GM19438 (cell line): Measurements from ENCODE around the gene FGR.

Experiments used
- ATAC-seq: cut with Tn5 transposase; IDR thresholded peaks from one replicate; pipeline ENCODE4 v1.9.1; 2021; ENCODE audit warnings: low read depth; ENCODE audit not compliant: unreplicated experiment

The FGR gene

DNA sequence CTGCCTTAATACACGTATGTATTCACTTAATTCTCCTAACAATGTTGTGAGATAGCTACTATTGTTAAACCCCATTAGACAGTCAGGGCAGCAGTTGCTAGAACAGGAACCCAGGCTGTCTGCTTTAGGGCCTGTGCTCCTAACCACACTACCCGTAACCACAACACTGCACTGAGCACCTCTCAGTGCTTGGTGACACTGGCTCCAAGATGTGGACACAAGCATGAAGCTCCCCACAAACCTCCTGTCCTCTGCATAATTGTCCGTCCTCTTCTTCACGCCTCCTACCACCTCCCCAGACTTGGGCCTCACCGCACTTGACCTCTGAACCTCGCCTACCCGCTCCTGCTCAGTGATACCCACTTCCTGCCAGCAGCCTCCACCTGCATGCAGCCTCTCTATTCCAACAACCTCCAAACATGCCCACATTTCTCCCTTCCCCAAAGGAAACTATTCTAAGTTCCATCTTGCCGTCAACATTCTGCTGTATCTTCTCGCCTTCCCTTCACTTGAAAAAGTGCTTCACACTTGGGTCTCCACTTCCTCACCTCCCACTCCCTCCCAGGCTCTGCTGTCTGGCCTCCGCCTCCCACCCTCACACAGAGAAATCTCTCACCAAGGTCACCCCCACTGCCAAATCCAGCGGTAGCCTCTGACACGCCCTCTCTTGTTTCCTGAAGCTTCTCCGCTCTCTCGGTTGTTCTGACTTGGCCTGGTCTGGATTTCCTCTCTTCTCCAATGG, 16.5 kb downstream of the FGR start:
- no peak for ATAC-seq

DNA sequence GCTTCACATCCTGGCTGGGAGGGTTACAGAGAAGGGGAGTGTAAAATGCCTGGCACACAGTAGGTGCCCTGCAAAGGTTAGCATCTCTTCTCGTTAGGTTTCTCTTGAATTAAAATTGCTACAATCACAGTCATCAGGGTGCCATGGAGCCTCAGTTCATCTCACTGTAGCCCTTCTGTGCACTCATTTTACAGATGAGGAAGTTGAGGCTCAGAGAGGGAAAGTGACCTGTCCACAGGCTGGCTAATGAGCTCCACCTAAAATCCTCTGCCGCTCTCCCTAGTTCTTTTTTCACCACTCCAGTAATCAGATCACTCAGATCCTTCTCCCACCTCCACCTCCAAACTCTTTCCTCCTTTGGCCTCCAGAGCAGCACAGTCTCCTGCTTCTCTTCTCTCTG, 17.6 kb downstream of the FGR start:
- no peak for ATAC-seq

GRCh38 chr1:27616441-27616840, 18.5 kb downstream of the FGR start:
- ATAC-seq = no peak

GRCh38 chr1:27615346-27616192, 19.4 kb downstream of the FGR start:
- ATAC-seq = no peak

DNA sequence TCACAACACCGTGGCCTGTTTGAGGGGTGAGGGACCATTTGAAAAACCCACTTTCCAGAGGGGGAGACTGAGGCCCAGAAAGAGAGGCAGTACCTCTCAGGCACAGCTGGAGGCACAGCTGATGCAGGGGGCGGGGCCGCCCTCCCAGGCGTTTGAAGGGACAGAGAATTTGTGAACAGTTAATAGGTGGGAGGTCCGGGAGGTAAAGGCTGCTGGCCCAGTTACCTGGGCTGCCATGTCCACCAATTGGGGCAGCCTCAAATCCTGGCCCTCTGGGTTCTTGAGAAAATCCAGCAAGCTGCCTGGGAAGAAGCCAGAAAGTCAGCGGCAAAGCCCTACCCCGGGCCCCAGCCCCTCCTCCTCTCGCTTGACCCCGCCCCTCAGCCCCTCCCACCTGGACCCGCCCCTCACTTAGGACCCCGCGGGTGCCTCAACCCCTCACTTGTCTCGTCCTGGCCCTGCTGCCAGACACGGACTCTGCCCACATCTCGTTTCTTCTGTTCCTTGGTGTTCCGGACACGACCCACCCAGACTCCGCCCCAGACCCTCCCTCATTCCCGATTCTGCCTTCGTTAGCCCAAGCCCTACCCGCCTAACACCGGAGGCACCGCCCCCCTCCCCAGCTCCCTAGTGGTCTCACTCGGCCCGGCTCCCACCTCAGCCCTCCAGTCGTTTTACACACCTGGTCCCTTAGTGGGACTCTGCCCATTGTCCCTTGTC, 20.2 kb downstream of the FGR start:
- no peak for ATAC-seq

DNA sequence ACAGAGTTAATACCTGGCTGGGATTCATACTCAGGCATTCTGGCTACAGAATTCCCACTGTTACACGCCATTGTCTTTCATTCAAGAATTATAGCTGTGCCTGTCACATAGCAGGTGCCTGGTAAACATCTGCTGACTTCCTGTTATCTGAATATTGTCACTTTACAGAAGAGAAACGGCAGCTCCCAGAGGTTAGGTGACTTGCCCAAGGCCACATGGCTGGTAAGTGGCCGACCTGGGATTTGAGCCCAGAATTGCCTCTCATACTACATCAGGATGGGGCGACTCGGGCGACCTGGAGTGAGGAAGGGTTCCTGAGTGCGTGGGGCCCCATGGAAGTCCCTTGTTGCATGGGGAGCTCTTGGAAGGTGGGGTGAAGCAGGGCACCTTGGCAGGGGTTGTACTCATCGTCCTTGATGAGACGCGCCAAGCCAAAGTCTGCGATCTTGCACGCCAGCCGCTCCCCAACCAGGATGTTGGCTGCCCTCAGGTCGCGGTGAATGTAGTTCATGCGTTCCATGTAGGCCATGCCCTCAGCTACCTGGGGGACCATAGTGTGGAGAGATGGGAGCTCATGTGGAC, 20.9 kb downstream of the FGR start:
- no peak for ATAC-seq

DNA sequence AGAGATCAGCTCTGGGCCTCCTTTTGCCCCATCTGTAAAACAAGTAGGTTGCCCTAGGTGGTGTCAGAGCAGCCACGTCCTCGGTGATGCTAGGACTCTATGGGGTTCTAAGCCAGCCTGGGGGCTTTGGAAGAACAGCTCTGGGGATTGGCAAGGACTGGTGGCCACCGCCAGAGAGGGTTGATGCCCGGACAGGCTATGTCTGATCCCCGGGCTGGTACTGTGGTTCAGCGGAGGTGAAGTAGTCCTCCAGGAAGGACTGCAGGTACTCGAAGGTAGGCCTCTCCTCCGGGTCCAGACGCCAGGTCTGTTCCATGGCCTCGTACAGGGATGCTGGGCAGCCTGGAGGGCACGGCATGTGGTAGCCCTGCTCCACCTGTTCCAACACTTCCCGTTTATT, 22.3 kb downstream of the FGR start:
- ATAC-seq = no peak

DNA sequence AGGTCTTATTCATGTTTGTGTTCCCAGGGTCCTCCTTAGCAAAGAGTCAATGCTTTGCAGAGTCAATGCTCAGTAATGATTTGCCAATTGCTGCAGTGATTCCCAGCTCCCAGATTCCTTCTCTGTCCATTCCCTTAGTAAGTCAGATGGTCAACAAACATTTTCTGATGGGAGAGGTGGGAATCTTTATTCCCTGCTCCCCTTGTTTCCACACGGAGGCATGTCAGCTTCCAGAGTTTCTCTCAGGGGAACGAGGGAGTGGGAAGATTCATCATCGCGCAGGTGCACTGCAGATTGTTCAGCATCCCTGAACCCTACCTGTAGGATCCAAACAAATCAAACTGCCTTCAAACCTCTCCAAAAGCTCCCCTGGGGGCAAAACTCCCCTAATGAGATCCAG, 23.5 kb downstream of the FGR start:
- ATAC-seq = no peak

DNA sequence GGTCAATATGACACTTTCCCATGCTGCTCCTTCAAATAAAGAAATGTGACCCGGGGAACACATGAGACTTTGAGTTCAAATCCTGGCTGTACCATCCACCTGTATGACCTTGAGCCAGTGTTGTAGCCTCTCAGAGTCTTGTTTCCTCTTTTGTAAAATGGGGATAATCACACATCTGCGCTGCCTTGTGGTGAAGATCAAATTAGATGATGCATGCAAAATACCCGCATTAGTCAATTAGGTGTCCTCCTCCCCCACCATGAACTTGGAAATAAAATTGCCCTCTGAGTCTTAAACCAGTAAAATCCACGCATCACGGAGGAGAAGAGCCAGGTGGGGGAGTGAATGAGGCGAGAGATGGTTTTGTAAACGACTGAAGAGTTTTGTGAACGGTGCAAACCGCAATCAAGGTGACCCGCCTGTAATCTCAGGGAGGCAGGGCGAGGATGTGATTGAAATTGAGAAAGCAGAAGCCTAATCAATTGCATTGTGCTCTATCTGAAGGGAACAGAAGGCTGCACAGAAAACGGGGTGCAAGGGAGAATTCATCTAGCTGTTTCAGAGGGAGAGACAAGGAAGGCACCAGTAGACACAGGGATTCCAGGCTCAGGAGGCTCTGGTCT, 25.3 kb downstream of the FGR start:
- no peak for ATAC-seq

DNA sequence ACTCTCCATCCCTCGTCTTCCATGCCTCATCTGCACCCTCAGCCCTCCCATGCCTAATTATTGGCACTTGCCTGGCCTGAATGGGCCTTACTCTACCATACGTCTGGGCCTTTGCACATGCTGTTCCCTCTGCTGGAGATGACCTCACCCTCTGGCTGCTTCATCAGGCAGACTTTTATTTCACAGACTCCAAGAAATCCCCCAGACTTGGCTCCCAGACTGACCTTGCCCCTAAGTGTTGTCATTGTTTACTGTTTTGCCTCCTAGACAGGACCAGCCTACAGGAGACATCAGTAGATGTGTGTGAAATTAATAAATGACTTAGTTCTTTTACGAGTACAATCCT, 25.8 kb downstream of the FGR start:
- ATAC-seq = no peak

DNA sequence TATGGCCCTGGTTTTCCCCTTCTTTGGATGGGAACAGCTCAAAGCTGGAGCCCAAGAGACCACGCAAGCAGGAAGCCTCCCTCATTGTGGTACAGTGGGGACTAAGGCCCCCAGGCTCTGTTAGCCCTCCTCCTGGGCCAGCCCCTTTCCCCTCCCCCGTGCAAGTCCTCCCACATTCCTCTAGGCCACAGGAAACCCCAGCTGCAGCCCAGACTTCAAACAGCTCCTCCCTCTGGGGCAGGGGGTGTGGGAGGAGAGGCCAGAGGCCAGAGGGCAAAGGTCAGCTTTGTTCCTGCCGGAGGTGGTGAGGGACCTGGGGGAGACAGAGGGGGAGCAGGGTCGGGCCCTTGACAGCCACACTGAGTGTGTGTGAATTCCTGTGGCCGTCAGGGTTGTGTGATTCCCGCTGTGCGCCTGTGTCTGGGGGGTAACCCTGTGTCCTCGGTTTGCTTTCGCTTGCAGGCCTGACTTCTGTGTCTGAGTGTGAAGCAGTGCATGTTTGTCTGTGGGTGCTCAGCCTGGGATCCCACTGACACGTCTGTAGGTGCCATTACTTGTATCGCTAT, 27.7 kb downstream of the FGR start:
- ATAC-seq = no peak

- no peak for ATAC-seq
Measured at GRCh38 chr1:27606708-27607238, 28.2 kb downstream of the FGR start.

DNA sequence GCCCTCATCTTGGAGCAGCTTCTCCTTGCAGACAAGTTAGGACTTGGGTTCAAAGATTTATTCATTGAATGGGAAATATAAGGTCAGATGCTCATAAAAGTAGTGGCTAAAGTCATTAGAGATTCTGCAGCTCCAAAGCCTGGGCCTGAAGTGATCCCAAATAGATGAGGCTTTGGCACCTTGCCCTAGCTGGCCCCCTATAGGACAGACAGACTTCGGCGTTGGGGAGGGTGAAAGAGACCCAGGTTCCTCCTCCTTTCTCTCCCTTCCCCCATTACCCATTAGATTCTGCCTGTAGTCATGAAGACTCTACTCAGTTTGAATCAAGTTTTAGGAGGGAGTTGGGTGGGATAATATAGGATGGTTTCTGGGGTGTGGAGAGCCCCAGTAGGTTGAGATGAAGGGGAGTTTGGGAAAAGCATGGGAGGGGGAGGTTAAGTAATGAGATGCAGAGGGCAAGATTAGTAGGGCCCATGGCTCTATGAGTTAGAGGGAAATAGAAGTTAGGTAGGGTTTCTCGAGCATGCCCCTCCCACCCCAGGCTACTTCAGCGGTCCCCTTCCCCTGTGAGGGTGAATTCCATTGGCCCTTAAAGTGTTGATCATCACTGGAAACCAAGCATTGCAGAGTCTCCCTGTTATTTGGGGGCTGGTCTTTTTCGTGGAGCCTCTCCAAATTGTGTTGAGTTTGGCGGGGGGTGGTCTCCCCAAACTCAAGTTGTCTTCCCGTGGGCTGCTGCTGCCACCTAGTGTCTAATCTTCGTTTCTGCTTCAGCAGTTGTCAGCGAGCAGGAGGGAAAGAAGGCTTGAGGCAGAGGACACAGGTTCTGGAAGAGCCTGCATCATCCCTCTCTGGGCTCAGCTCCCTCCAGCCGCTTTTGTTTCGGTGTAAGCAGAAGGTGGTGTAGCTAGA, 28.9 kb downstream of the FGR start:
- ATAC-seq = no peak

DNA sequence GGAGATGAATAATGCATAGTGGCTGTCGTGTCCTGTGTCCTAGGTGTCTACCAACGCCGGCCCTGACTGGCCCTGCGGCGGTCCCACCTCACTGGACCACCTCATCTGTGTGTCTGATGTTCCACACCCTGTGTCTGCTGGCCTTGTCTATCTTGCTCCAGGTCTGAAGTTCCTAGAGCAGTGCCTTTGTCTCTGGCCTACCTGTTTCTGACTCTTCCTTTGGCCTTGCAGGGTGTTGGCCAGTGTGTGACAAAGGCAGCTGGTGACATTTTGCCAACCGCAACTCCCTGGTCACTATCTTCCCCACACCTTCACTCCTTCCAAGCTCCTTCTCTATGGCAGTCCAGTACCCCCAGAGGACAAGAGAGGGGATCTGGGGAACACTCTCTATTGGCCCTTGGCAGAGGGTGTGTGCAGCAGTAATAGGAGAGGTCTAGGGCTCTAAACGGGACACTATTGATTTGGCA, 29.7 kb downstream of the FGR start:
- ATAC-seq = no peak

- no peak for ATAC-seq
Measured at GRCh38 chr1:27604579-27605299, 30.2 kb downstream of the FGR start.

GRCh38 chr1:27603681-27604578, 31.1 kb downstream of the FGR start, which contains the start of gene AHDC1:
AHDC1 (minus strand) TSS chr1:27604144; CDS start chr1:27552115, 52,029 bp downstream.
- no peak for ATAC-seq

DNA sequence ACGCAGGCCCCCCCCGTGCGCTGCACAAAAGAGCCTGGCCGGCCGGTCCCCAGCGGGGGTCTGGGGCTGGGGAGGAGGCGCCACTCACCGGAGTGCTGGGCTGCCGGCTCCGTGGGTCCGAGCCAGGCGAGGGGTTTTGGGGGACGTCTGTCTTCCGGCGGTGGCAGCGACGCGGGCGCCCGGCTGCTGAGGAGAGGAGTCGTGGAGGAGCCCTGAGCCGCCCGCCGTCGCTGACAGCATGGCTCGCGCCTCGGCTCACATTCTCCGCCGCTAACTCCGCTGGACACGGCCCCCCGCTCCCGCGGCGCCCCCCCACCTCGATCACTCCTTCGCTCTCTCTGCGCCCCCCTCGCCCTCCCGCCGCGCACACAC, 31.7 kb downstream of the FGR start:
- no peak for ATAC-seq
